Measurements from ENCODE around the gene OR52I2. TPM values are rescaled to one million over a fixed set of nuclear protein-coding genes. Genes with fewer than 3 reads are reported as not detected.

OR52I2 gene
- total RNA-seq, 1 experiment from 2014 or later, result not detected

- intact Hi-C loops (cut with micrococcal nuclease; ENCODE audit: unreplicated experiment), result no loop called here
- peaks cover 7% of the 10 kb centered on the region for H3K4me1 Mint-ChIP-seq (ENCODE audit: low read depth, unreplicated experiment)
Measured at GRCh38 chr11:4560467-4560866, 21.1 kb upstream of the OR52I2 start.

GRCh38 chr11:4565371-4565770 lies 16.2 kb upstream of the OR52I2 start:
- no TSS peak for BruUV-seq (replicated peaks)
- no peaks in the 10 kb centered on the region for H3K27me3 Mint-ChIP-seq (ENCODE audit: insufficient read depth, unreplicated experiment)
- H3K4me1 Mint-ChIP-seq (ENCODE audit: low read depth, unreplicated experiment), result peaks cover 5% of the 10 kb centered on the region
- intact Hi-C loops (cut with micrococcal nuclease; ENCODE audit: unreplicated experiment), result no loop called here
- POLR2A ChIA-PET, result no interaction called here
- H3K9me3 Mint-ChIP-seq (ENCODE audit: unreplicated experiment), result no peaks in the 10 kb centered on the region
- H3K36me3 Mint-ChIP-seq (ENCODE audit: insufficient read depth, unreplicated experiment), result no peaks in the 10 kb centered on the region
- no peaks in the 10 kb centered on the region; the same call in 1 of the 2 replicates for H3K27me3 ChIP-seq (replicated peaks; ENCODE audit: control insufficient read depth, insufficient read depth, low read length)
- no peak overlapping the region for H3K4me3 Mint-ChIP-seq (ENCODE audit: unreplicated experiment)
- no peak overlapping the region for H3K4me3 ChIP-seq (ENCODE audit: low read depth, low read length)
- no peak overlapping the region for H3K27ac Mint-ChIP-seq (ENCODE audit: unreplicated experiment)
- no peaks in the 10 kb centered on the region for H3K36me3 ChIP-seq (ENCODE audit: control insufficient read depth, insufficient read depth, low read length)
- CTCF ChIA-PET, result no interaction called here
- H3K9me3 ChIP-seq, result peaks cover 8% of the 10 kb centered on the region
- peaks cover 15% of the 10 kb centered on the region for H3K4me1 ChIP-seq
- DNase-seq, result no peak
- TF ChIP-seq CTCF (IDR thresholded peaks at IDR 0.05; ENCODE audit: insufficient read depth in 1 of 2, low read depth in 1 of 2, low read length in 1 of 2, severe bottlenecking in 1 of 2, unreplicated experiment in 1 of 2), result no peak

More at GRCh38 chr11:4560467-4560866, 21.1 kb upstream of the OR52I2 start:
- DNase-seq, result peak in 1 of 2 experiments; percentile 47
- Mint-ChIP-seq H3K9me3 (ENCODE audit: unreplicated experiment) (no peaks in the 10 kb centered on the region), H3K4me3 (ENCODE audit: unreplicated experiment) (peak overlapping the region; percentile 15), H3K36me3 (ENCODE audit: insufficient read depth, unreplicated experiment) (no peaks in the 10 kb centered on the region), H3K27ac (ENCODE audit: unreplicated experiment) (peak overlapping the region; percentile 5), H3K27me3 (ENCODE audit: insufficient read depth, unreplicated experiment) (no peaks in the 10 kb centered on the region)
- CTCF ChIA-PET, result interaction anchor here (2.0 kb wide), 1 partner anchor 21 kb away, joined by 8 read pairs; no protein-coding TSS in a partner anchor
- BruUV-seq (replicated peaks), result no TSS peak
- POLR2A ChIA-PET, result no interaction called here
- no peak overlapping the region for H3K4me3 ChIP-seq (ENCODE audit: low read depth, low read length)
- H3K9me3 ChIP-seq, result peaks cover 8% of the 10 kb centered on the region
- no peaks in the 10 kb centered on the region for H3K27me3 ChIP-seq (replicated peaks; ENCODE audit: control insufficient read depth, insufficient read depth, low read length)
- no peaks in the 10 kb centered on the region for H3K36me3 ChIP-seq (ENCODE audit: control insufficient read depth, insufficient read depth, low read length)
- peaks cover 26% of the 10 kb centered on the region for H3K4me1 ChIP-seq
- no peak for TF ChIP-seq CTCF (IDR thresholded peaks at IDR 0.05; ENCODE audit: insufficient read depth in 1 of 2, low read depth in 1 of 2, low read length in 1 of 2, severe bottlenecking in 1 of 2, unreplicated experiment in 1 of 2)

GRCh38 chr11:4569075-4569474 lies 12.5 kb upstream of the OR52I2 start:
- BruUV-seq (replicated peaks), result no TSS peak
- POLR2A ChIA-PET, result no interaction called here
- Histone ChIP-seq H3K4me3 (ENCODE audit: low read depth, low read length) (no peak overlapping the region), H3K27me3 (replicated peaks; ENCODE audit: control insufficient read depth, insufficient read depth, low read length) (no peaks in the 10 kb centered on the region; the same call in 1 of the 2 replicates), H3K9me3 (no peaks in the 10 kb centered on the region), H3K4me1 (no peaks in the 10 kb centered on the region), H3K36me3 (ENCODE audit: control insufficient read depth, insufficient read depth, low read length) (no peaks in the 10 kb centered on the region)
- CTCF ChIA-PET, result no interaction called here
- intact Hi-C loops (cut with micrococcal nuclease; ENCODE audit: unreplicated experiment), result no loop called here
- H3K4me3 Mint-ChIP-seq (ENCODE audit: unreplicated experiment), result no peak overlapping the region
- no peaks in the 10 kb centered on the region for H3K36me3 Mint-ChIP-seq (ENCODE audit: insufficient read depth, unreplicated experiment)
- TF ChIP-seq CTCF (IDR thresholded peaks at IDR 0.05; ENCODE audit: insufficient read depth in 1 of 2, low read depth in 1 of 2, low read length in 1 of 2, severe bottlenecking in 1 of 2, unreplicated experiment in 1 of 2), result no peak
- no peak overlapping the region for H3K27ac Mint-ChIP-seq (ENCODE audit: unreplicated experiment)
- no peaks in the 10 kb centered on the region for H3K9me3 Mint-ChIP-seq (ENCODE audit: unreplicated experiment)
- H3K4me1 Mint-ChIP-seq (ENCODE audit: low read depth, unreplicated experiment), result no peaks in the 10 kb centered on the region
- no peaks in the 10 kb centered on the region for H3K27me3 Mint-ChIP-seq (ENCODE audit: insufficient read depth, unreplicated experiment)
- DNase-seq, result no peak

Measured in Caco-2 (cell line).